Activated CD4-positive, alpha-beta T cell treated with anti-CD3 and anti-CD28 coated beads, Interleukin-2, amount 50 U/mL, for 24 hours (primary cell): ENCODE measurements around the gene RASGRP3.

ENCODE experiments used
- DNase-seq, 2 donors: peaks; one replicate each; pipeline ENCODE4 v3.0.0-alpha.2; 2020; ENCODE audit warnings: low read depth in 1 of 2, low spot score in 1 of 2

RASGRP3 gene

DNA sequence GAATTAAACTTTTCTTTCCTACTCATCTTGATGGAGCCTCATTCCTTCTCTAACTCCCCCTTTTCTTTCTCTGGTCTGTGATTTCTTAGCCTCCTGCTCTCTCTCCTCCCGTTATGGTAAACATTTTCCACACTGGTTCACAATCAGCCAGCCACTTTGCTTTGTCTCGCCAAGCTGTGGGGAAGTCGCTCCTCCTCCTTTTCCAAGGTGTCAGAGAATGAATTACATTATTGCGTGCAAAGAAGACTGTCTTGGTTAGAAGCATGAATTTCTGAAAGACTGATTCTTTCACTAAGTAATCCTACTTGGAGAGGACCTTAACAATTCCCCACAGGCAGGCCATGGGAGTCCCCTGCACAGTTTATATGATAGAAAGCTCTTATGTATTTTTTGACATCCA, 46.1 kb downstream of the RASGRP3 start:
- no peak for DNase-seq

DNA sequence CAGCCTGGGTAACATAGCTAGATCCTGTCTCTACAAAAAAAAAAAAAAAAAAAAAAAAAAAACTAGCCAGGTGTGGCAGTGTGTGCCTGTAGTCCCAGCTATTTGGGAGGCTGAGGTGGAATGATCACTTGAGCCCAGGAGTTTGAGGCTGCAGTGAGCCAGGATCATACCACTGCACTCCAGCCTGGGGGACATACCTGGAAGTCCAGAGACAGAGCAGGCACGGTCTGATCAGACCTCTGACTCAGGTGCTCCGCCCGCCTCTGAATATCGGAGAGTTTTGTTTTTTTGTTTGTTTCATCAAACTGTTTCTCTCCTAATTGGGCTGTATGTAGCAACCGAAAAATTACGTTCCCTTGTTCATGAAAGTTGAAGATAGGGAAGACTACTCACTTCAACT, 49.2 kb downstream of the RASGRP3 start:
- no peak for DNase-seq

DNA sequence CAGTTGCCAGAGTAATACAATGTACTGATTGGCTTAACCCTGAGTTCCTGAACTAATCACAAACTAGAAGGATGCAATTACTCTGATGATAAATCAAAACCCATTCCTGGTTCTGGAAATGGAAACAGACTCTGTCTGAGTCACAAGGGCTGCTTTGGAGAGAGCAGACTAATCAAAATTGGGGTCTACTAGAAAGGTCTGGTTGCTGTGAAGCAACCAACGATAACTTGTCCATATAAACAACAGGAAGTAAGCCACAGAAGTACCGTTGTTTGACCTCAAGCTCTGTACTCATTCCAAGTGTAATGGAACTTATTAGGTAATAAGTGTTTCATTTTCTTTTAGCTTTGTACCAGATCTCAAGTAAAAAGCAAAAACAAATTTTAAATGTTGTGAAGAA, 49.7 kb downstream of the RASGRP3 start:
- DNase-seq, result no peak

DNA sequence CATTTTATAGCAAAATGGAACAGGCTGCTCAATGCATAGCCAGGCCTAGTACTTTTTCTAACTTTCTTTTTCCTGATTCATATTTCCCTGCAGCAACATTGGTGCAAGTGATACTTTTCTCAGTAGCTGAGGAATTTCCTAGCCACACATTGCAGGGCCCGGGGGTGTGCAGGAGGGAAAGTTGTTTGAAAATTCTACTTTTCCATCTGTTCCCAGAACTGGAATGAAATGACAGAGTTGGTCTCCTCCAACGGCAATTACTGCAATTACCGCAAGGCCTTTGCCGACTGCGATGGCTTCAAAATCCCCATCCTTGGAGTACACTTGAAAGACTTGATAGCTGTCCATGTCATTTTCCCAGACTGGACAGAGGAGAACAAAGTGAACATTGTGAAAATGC, 50.5 kb downstream of the RASGRP3 start:
- no peak for DNase-seq

DNA sequence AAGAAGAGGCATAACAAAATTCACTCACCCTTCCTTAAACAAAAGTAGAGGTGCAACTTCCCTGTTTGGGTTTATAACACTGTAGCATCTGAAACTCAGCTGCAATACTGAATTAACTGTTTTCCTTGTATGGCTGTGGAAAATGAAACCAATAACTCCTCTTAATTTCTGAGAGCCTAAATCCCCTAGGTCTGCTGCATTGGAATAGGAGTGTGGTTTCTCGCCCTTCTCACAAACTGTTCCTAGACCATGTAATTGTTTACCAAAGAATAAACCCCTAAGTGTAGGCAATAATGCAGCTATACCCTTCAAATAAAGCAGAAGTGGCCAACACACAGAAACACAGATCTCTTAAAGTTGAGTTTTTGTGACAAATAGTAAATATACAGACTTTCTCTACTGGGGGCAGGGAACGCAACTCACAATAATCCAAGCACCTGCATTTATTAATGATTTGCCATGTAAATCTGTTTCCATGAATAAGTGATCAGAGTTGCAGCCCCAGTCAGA, 52.0 kb downstream of the RASGRP3 start:
- DNase-seq, result no peak

DNA sequence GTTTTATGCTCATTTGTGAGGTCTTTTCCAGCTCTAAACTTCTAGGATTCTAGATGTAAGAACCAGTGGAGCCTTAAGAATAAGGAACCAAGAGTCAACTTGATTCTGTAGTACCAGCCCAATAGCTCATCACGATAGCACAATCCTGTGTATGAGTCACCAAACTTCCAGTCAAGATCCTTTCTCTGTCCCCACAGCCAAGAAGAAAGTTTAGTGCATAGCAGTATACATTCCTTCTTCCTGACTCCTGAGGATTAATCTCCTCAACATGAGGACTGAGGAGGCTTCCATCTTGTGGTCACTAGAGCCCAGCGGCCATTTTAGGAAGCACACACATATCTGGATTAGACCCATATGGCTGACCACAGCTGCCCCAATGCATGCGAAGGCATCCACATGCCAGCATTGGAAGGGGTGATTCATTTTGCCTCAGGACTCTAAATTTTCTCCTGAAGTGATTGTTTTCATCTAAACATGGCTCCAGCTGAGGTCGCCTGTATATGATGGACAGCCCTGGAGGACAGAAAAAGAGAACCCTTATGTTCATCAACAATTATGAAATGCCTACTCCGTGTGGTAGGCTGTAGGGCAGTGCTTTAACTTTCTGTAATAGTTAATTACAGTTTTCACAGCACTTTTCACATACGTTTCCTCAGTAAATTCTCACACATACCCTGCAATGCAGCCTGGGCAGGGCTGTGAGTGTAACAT, 53.5 kb downstream of the RASGRP3 start:
- DNase-seq, result no peak

DNA sequence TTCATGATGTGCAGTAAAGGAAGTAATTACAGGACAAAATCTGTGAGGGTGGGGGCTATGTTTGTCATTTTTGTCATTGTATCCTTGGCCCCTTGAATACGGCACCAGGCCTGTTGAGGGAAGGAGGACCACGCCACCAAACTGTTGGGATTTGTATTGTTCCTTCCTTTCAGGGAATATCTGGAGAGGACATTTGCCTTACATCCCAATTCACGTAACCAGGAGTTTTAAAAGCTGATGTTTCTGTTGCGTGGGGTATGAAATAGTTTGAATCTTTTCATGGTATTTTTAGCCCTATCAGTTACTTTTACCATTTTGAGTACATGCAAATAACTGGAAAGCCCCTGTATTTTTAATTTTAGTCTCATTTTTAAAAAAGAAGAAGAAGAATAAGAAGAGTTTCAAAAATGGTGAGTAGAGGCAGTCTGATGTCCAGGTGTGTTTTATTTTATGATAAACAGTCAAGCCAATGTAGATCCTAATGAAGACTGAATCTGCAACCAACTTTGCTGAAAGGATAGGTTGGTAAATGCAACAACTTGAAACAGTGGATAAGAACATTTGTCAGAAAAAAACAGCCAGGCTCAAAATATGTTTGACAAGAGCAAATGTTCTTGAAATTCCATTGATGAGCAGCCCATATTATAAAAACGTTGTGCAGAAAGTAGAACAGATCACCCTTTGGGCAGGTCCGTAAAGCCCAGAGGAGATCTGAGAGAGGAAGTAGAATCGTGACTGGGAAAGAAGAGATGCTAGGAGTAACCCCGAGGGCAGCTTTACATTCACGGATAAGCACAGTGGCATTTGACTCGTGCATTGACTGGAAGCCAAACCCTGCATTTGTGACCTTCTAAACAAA, 54.5 kb downstream of the RASGRP3 start:
- no peak for DNase-seq

DNA sequence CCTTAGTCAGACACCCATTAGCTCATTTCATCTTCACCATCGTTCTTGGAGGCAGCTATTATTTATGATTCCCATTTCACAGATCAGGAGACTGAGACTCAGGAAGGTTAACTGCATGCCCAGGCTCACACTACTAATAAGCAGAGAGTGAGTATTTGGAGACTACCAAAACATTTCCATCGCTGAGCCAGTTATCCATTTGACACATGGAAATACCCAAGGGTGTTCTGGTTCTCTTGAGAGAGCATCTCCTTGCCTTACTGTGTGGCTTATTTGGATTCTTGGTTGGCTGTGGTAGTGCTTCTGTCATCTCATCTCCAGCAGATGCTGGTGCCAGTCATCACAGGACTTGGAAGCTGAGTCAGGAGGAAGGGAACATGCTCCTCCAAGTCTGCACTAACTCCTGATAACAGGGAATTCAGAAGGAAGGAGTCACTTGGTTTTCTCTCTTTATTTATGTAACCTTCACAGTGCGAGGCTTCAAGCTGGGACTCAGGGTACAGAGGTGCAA, 55.2 kb downstream of the RASGRP3 start:
- DNase-seq, result no peak

DNA sequence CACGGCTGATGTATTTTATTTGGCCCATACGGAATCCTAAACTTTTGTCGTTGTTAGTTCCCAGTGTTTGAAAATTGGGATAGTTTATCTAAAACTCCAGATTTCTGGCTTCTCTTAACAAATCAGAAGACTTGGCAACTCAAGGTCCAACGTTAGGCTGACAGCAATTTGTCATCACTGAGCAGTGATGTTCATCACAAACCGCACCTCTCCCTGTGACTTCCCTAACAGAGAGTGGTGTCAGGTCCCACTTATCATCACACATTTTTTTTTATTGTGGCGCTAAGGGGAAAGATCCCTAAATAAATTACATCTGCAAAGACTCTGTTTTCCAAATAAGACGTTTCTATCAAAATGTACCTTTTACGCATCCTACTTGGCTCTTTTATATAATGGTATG, 55.7 kb downstream of the RASGRP3 start:
- no peak for DNase-seq

DNA sequence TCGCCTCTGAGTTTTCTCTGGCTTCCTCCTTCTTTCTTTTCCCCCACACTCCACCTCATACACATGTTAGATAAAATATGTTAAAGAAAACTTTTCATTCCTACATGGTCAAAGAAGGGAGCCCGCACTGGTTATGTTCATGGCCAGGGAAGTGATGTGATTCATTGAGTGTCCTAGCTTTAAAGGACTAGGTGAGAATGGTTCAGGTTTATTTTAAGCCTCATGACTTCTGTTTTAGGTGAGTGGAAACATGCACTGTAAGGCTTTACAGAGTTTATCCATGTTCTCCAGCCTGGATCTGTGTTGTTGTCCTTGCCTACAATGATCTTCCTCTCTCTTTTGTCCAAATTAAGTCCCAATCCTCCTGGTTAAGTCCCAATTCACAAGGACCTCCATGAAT, 56.5 kb downstream of the RASGRP3 start:
- no peak for DNase-seq

DNA sequence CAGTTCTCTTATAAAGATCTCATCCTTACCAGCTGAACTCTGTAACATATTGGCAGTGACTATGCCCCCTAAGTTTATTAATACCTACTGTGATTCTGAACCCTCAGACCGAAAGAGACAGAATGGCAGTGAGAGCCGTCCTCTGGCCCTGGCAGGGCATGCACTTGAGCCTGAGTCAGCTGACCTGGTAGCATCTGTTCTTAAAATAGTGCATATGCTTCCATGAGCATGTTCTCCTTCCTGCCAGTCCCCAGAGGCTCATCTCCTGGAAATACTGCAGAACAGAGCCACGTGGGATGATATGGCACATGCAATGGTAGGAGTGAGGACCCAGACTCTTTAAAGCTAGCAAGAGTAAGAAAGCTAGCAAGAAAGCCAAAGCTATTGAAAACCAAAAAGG, 59.0 kb downstream of the RASGRP3 start:
- no peak for DNase-seq

DNA sequence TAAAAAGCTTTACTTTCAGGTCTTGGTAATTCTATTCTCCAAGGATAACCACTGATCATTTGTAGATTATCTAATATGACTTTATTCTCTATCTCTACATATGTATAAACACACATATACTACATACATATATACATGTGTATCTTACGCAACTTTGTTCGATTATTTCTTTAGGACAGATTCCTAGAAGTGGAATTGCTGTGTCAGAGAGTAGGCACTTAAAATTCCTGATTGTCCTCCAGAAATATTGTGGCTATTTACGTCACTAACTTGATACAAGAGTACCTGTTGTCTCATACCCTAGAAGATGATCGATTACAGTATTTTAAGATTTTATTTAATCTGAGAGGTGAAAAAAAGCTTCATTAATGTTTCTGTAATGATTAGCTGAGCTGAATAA, 64.8 kb downstream of the RASGRP3 start:
- no peak for DNase-seq

DNA sequence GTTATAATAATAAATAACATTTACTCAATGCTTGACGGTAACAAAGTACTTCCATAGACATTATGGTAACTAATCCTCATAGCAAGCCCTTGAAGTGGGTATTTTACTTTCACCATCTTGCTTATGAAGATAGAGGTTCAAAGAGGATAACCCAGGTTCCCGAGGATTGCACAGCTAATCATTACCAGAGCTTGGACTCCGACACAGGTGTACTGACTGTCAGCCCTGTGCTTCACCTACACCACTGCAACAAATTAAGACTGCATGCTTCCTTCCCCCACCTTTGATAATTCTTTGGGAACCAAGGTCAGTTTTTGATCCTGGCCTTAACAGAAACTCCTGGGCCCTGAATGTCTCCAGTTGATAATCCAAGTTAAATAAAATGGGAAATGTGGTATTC, 73.8 kb downstream of the RASGRP3 start:
- DNase-seq, result no peak

DNA sequence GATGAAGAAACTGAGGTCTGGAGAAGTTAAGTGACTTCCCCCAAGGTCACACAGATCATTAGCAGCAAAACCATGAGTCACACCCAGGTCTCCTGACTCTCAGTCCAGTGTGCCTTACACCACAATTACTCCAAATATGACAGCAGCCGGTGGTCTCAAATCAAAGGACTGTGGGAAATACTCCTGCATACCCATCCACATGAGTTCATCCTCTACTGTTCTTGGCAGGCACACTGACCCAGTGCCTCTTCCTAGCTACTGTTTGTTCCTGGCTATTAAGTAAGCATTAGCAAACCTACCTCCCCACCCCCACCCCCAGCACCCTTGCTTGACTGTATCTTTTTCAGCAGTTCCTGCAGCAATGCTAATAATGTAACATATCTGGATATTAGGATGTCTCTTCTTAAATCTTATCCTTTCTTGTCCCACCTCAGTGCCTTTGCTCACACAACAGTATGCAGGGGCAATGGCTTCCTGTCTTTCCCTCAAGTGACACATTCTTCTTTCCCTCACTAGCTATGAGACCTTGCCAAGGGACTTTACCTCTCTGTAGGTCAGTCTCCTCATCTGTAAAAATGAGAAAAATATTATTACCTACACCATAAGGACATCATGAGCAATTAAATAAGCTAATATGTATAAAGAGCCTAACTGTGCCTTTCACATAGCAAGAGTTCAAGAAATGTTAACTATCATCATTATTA, 76.5 kb downstream of the RASGRP3 start:
- DNase-seq, result no peak

DNA sequence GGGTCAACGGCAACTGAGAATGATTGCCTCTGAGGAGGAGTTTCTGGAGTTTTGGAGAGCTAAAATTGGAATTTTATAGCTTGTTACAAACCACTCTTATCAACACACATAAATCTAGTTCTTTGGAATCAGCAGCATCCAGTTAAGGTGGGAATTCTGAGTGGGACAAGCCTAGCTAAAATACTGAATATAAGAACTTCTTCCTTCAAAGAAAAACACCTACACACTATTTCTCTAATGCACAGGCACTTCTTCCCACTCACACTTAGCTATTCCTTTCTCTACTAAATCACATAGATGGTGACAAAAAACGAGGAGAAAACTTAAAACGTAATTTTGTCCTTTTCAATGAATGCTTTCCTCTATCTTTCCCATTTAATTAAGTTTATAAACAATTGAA, 79.2 kb downstream of the RASGRP3 start:
- no peak for DNase-seq

DNA sequence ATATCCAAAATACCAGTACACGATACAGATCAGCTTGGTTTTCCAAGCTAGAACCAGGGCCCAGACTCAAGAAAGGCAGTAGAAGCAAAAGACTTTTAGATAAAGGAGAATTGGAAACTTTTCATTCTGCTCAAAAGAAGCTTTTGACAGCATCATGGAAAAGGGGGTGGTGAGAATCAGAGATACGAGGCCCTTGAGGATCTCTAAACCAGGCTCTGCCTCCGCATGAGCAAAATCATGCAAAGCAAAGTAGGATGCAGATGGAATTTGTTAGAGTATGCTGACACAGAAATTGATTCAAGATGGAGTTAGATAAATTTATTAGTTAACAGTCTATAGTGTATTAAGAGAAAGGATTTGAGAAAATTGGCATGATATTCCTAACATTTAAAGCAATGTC, 82.9 kb downstream of the RASGRP3 start:
- no peak for DNase-seq

DNA sequence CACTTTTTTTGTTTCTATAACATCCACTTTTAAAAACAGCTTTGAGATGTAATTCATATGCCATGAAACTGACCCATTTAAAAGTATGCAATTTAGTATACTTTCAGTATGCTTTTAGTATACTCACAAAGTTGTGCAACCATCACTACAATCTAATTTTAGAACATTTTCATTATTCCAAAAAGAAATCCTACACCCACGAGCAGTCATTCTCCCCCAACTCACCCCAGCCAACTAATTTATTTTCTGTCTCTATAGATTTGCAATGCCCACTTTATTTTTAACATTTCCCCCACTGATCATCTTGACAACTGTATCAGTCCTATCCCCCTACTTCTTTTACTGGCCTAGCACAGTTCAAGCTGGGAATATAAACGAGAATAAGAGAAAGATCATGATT, 83.6 kb downstream of the RASGRP3 start:
- DNase-seq, result no peak

DNA sequence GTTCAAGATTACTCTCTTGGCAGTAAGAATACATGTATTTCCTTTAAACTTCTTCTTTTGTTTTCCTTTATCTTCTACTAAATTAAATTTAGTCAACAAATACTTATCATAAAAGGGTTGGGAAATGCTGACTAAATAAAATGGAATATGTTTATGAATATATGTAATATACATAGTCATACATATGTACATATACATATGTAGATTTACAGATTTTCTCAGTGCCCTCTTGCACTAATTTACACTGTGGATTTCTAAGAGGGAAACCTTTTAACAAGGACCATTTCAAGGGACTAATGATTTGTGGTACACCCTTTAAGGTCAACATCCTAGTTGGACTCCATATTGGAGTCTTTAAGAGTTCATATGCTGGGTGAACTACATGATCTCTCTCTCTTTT, 85.4 kb downstream of the RASGRP3 start:
- no peak for DNase-seq

DNA sequence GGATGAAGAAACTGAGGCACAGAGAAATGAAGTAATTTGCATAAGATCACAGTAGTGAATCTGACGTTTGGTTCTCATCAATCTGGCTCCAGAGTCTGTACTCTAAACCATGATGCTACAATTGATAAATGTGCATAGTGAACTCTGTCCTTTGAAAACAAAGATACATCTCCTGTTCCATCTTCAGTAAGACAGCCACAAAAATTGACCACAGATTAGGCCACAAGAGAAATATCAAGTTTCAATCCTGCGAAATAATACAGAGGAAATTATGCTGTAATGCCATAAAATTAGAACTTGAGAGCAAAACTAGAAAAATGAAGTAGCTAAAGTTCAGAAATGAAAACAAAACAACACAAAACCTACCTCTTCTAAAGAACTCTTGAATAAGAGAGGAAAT, 94.2 kb downstream of the RASGRP3 start:
- DNase-seq, result no peak

DNA sequence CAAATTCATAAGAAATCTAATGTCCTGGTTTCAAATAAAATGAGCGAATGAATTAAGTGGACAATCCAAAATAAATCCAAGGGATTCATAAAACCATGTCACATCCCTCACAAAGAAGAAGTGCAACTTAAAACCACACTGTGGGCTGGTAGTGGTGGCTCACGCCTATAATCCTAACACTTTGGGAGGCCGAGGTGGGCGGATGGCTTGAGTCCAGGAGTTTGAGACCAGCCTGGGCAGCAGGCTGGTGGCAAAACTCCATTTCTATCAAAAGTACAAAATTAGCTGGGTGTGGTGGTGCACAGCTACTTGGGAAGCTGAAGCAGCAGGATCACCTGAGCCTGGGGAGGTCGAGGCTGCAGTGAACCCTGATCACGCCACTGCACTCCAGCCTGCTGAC, 97.2 kb downstream of the RASGRP3 start:
- DNase-seq, result no peak

DNA sequence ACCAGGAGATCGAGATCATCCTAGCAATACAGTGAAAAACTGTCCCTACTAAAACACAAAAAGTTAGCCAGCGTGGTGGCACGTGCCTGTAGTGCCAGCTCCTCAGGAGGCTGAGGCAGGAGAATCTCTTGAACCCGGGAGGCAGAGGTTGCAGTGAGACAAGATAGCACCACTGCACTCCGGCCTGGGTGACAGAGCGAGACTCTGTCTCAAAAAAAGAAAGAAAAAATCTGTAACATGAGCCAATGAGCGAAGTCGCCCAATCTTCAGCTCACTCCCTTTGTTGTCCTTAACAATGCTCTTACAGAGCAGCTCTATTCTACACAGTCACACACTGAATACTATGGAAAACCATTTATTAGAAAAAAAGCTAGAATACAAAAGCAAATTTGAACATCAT, 100.6 kb downstream of the RASGRP3 start:
- no peak for DNase-seq

DNA sequence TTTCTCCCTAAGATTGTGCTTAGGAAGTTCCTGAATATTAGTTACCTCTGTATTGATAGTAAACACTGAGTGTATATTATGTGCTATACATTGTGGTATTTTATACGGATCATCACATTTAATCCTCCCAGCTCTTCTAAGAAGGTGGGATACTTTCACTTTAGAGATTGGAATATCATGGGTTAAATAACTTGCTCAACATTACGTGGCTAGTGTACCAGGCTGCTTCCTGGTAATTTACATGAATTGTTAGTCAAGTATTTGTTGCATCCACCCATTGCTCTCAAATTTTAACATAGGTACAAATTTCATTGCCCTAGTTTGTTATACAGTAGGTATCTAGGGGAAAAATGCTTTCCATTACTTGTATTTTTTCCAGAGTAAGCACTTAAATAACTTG, 101.2 kb downstream of the RASGRP3 start:
- no peak for DNase-seq
